HepG2 (cell line): Measurements from ENCODE around the gene HECTD4. TPM values are rescaled to one million over a fixed set of nuclear protein-coding genes. Genes with fewer than 3 reads are reported as not detected.

Experiments used
- ATAC-seq: fragments of 200-7000 bp; cut with Tn5 transposase; 3 replicates; pipeline ENCODE4 v1.9.1; 2020; ENCODE audit warnings: mild to moderate bottlenecking, moderate library complexity
- BruUV-seq: library from RNA; stranded (reverse); fragments of 400-500 nt; replicated peaks from 2 replicates; lab custom pipeline; 2021; lab: Mats Ljungman, UMichigan
- CTCF ChIA-PET: fragments of 300-600 bp; formaldehyde crosslinking; extraction: SDS; loops from one replicate; lab custom pipeline; 2021; ENCODE audit warnings: low total read pairs, inconsistent platforms, low intra/inter-chr PET ratio; lab: Yijun Ruan, JAX
- POLR2A ChIA-PET: fragments of 350-600 bp; sonication (Branson Sonifier 250); formaldehyde crosslinking; loops from one replicate; lab custom pipeline; 2020; ENCODE audit warnings: antibody characterized with exemption, inconsistent platforms; lab: Yijun Ruan, JAX
- DNase-seq: peaks from one replicate; pipeline ENCODE4 v3.0.0-alpha.2; 2015; ENCODE audit warnings: low spot score
- FAIRE-seq: peaks from 3 replicates; lab custom pipeline; 2011; peaks lifted over from hg19 to GRCh38; lab: Jason Lieb, UNC
- H2AFZ ChIP-seq: one replicate; pipeline ENCODE4 v1.6.1; 2011; ENCODE audit warnings: low read length, inconsistent platforms
- H3K27ac ChIP-seq: fragments of 300-600 bp; 3 replicates; pipeline ENCODE4 v1.8.0; 2011; ENCODE audit warnings: mixed run types, mild to moderate bottlenecking, mixed read lengths, low read length, inconsistent platforms; ENCODE audit not compliant: insufficient read depth; ENCODE audit errors: extremely low read length
- H3K27me3 ChIP-seq, 2 experiments: fragments of 200-600 bp in 1 of 2; 2 replicates in 1 of 2; 3 replicates in 1 of 2; pipeline versions ENCODE4 v1.6.0 to v1.8.0; 2011; ENCODE audit warnings: low read length in 2 of 2, mild to moderate bottlenecking in 2 of 2, moderate library complexity in 2 of 2, inconsistent platforms in 1 of 2; ENCODE audit not compliant: insufficient read depth in 2 of 2, control insufficient read depth in 1 of 2
- H3K36me3 ChIP-seq, 2 experiments: fragments of 200-600 bp in 1 of 2; replicated peaks in 1 of 2; 2 replicates in 1 of 2; 3 replicates in 1 of 2; pipeline versions ENCODE4 v1.5.1 to v1.8.0; 2011; ENCODE audit warnings: low read length in 2 of 2, inconsistent platforms in 1 of 2; ENCODE audit not compliant: insufficient read depth in 2 of 2, control insufficient read depth in 1 of 2
- H3K4me1 ChIP-seq: 2 replicates; pipeline ENCODE4 v1.5.1; 2012; ENCODE audit warnings: low read length, inconsistent platforms; ENCODE audit not compliant: insufficient read depth
- H3K4me2 ChIP-seq: 2 replicates; pipeline ENCODE4 v1.6.0; 2011; ENCODE audit warnings: low read depth, low read length, inconsistent platforms
- H3K4me3 ChIP-seq, 3 experiments: fragments of 200-600 bp in 1 of 3; sonication (generic), shearing (Covaris generic) in 1 of 3; replicated peaks in 1 of 3; 2 replicates each; pipeline ENCODE4 v1.5.1; 2011 to 2016; ENCODE audit warnings: low read length in 3 of 3, inconsistent platforms in 2 of 3, low read depth in 2 of 3, mild to moderate bottlenecking in 2 of 3, control low read depth in 1 of 3, mixed read lengths in 1 of 3; ENCODE audit not compliant: insufficient read depth in 1 of 3
- H3K79me2 ChIP-seq: one replicate; pipeline ENCODE4 v1.6.1; 2011; ENCODE audit warnings: low read length, inconsistent platforms; ENCODE audit not compliant: insufficient read depth
- H3K9ac ChIP-seq: 2 replicates; pipeline ENCODE4 v1.6.0; 2011; ENCODE audit warnings: mild to moderate bottlenecking, low read depth, low read length, inconsistent platforms; ENCODE audit not compliant: insufficient read depth
- H3K9me3 ChIP-seq: 2 replicates; pipeline ENCODE4 v1.5.1; 2012; ENCODE audit warnings: mild to moderate bottlenecking, low read length
- H4K20me1 ChIP-seq: 2 replicates; pipeline ENCODE4 v1.6.0; 2011; ENCODE audit warnings: inconsistent platforms, mild to moderate bottlenecking, low read length, moderate library complexity; ENCODE audit not compliant: insufficient read depth
- AHR ChIP-seq: IDR thresholded peaks from 2 replicates; pipeline ENCODE4 v1.6.1; 2018; ENCODE audit warnings: missing genetic modification reagents, missing compliant biosample characterization
- ATF2 ChIP-seq: sonication (generic); formaldehyde crosslinking; IDR thresholded peaks from 2 replicates; pipeline ENCODE4 v1.4.0; 2020; ENCODE audit warnings: missing genetic modification reagents
- CAMTA2 ChIP-seq: sonication (generic); formaldehyde crosslinking; IDR thresholded peaks from 2 replicates; pipeline ENCODE4 v1.4.0; 2020; ENCODE audit warnings: mild to moderate bottlenecking, missing genetic modification reagents, borderline replicate concordance
- MLX ChIP-seq: IDR thresholded peaks from 2 replicates; pipeline ENCODE4 v1.6.1; 2016
- MYPOP ChIP-seq: sonication (generic); formaldehyde crosslinking; IDR thresholded peaks from 2 replicates; pipeline ENCODE4 v1.8.1; 2023; ENCODE audit warnings: mild to moderate bottlenecking, moderate library complexity, missing genetic modification reagents
- NR2F2 ChIP-seq: IDR thresholded peaks from 2 replicates; pipeline ENCODE4 v1.6.1; 2012; ENCODE audit warnings: low read depth, inconsistent platforms, borderline replicate concordance
- PHF8 ChIP-seq: sonication (generic); formaldehyde crosslinking; IDR thresholded peaks from 2 replicates; pipeline ENCODE4 v1.5.0; 2020; ENCODE audit warnings: missing genetic modification reagents
- PRDM4 ChIP-seq: sonication (generic); formaldehyde crosslinking; IDR thresholded peaks from 2 replicates; pipeline ENCODE4 v1.9.0; 2021; ENCODE audit warnings: missing genetic modification reagents, borderline replicate concordance
- ZC3H13 ChIP-seq: sonication (generic); formaldehyde crosslinking; IDR thresholded peaks from 2 replicates; pipeline ENCODE4 v1.8.1; 2023; ENCODE audit warnings: mild to moderate bottlenecking, missing genetic modification reagents, moderate library complexity
- ZFAT ChIP-seq: sonication (generic); formaldehyde crosslinking; conservative IDR thresholded peaks from 2 replicates; pipeline ENCODE4 v1.8.1; 2023; ENCODE audit warnings: missing genetic modification reagents, inconsistent platforms
- ZNF549 ChIP-seq: sonication (generic); formaldehyde crosslinking; IDR thresholded peaks from 2 replicates; pipeline ENCODE4 v1.5.0; 2020; ENCODE audit warnings: missing genetic modification reagents
- ZNF761 ChIP-seq: sonication (generic); formaldehyde crosslinking; conservative IDR thresholded peaks from 2 replicates; pipeline ENCODE4 v1.4.0; 2020; ENCODE audit warnings: mild to moderate bottlenecking, missing genetic modification reagents
- ZNF816 ChIP-seq: sonication (generic); formaldehyde crosslinking; IDR thresholded peaks from 2 replicates; pipeline ENCODE4 v1.8.0; 2022; ENCODE audit warnings: missing genetic modification reagents, mild to moderate bottlenecking, borderline replicate concordance
- WGBS: methylation state at CpG from one replicate; pipeline ENCODE4 v1.1.6; 2017; ENCODE audit warnings: low lambda C conversion rate; 5-methylcytosine and 5-hydroxymethylcytosine counted together
- in situ Hi-C: cut with HindIII; loops from 2 replicates; pipeline ENCODE4 v1.10.0; 2017; ENCODE audit warnings: low pct_unique_long_range_greater_than_20kb; ENCODE audit not compliant: extremely low pct_ligation_motif_present
- intact Hi-C: fragments of 100-400 bp; cut with micrococcal nuclease; formaldehyde crosslinking; loops from one replicate; pipeline ENCODE4 v1.10.0; 2022; ENCODE audit not compliant: unreplicated experiment
- polyA plus RNA-seq, 8 experiments: library from polyadenylated mRNA; depleted of rRNA in 3 of 8; stranded (reverse) in 7 of 8; unstranded in 1 of 8; fragments of >200 nt; fragmentation: Illumina TruSeq in 4 of 8; extraction: Trizol in 4 of 8; gene quantifications; 2 replicates each; pipeline versions ENCODE4 v1.2.1 to v1.2.3, GENCODE V29; 2011 to 2016; ENCODE audit warnings: low read depth in 4 of 8, missing spikeins in 1 of 8, mixed read lengths in 1 of 8; ENCODE audit not compliant: insufficient read depth in 1 of 8
- total RNA-seq, 5 experiments: library from RNA; depleted of rRNA; stranded (reverse); fragments of >200 nt; fragmentation: Illumina TruSeq; extraction: Trizol; gene quantifications; 2 replicates each; pipeline ENCODE4 v1.2.3, GENCODE V29; 2016; ENCODE audit warnings: low read depth in 1 of 5
- TF ChIP-seq, protein P1 (sequence below): sonication (generic); formaldehyde crosslinking; IDR thresholded peaks from 2 replicates; pipeline ENCODE4 v1.5.1; 2020; ENCODE audit warnings: missing genetic modification reagents, mild to moderate bottlenecking, borderline replicate concordance
- TF ChIP-seq, protein P2 (sequence below): IDR thresholded peaks from 2 replicates; pipeline ENCODE4 v1.6.1; 2016; ENCODE audit warnings: low read depth, borderline replicate concordance

Gene HECTD4
- total and polyA plus RNA-seq, 2 of the 13 experiments (the other 11 are each of a cell fraction or from before 2014, with no cell fraction given) = 9.0 to 11.4 TPM

DNA sequence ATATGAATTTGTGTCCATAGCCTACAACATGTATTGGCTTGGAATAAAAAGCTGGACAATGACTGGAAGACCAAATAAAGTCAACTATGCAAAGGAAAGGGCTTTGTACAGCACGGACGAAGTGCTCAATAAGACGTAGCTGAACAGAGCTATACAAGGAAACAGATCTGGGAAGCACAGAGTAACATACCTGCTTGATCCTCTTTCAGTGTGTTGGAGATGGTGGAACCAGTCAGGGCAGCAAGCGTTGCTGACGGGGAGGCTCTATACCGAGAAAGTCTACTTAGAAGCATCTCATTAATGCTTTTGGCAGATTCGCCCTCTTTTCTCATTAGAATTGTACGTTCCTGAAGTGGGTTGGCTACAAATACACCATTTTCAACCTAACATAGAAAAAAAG lies 99.3 kb downstream of the HECTD4 start:
- Histone ChIP-seq H3K27me3 (0 out of 5 replicates have a peak, but pooled peaks cover 0 to 3% of the 10 kb centered on the region in 2 experiments), H3K4me1 (peaks cover 21% of the 10 kb centered on the region), H3K4me2 (no peak overlapping the region), H3K4me3 (no peak overlapping the region), H3K9ac (no peak overlapping the region), H3K27ac (no peak overlapping the region), H2AFZ (no peak overlapping the region), H3K9me3 (no peaks in the 10 kb centered on the region), H4K20me1 (peaks cover 5% of the 10 kb centered on the region; the same call in 1 of the 2 replicates), H3K36me3 (peaks cover 0 to 1% of the 10 kb centered on the region in 2 experiments; a peak in 3 of 5 replicates), H3K79me2 (no peaks in the 10 kb centered on the region)
- ChIA-PET POLR2A (no interaction called here), CTCF (no interaction called here)
- TF ChIP-seq NR2F2 (no peak), ATF2 (no peak), ZC3H13 (CRISPR knock-in tag) (no peak), ZFAT (no peak), MYPOP (CRISPR knock-in tag) (no peak), AHR (no peak), PHF8 (CRISPR knock-in tag) (no peak), CAMTA2 (CRISPR knock-in tag) (no peak), ZNF816 (CRISPR knock-in tag) (no peak), ZNF761 (CRISPR knock-in tag) (no peak), PRDM4 (CRISPR knock-in tag) (no peak), ZNF549 (CRISPR knock-in tag) (no peak), MLX (CRISPR knock-in tag) (no peak)
- TF ChIP-seq, protein P1, sequence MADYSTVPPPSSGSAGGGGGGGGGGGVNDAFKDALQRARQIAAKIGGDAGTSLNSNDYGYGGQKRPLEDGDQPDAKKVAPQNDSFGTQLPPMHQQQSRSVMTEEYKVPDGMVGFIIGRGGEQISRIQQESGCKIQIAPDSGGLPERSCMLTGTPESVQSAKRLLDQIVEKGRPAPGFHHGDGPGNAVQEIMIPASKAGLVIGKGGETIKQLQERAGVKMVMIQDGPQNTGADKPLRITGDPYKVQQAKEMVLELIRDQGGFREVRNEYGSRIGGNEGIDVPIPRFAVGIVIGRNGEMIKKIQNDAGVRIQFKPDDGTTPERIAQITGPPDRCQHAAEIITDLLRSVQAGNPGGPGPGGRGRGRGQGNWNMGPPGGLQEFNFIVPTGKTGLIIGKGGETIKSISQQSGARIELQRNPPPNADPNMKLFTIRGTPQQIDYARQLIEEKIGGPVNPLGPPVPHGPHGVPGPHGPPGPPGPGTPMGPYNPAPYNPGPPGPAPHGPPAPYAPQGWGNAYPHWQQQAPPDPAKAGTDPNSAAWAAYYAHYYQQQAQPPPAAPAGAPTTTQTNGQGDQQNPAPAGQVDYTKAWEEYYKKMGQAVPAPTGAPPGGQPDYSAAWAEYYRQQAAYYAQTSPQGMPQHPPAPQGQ (CRISPR knock-in tag) = no peak
- TF ChIP-seq, protein P2, sequence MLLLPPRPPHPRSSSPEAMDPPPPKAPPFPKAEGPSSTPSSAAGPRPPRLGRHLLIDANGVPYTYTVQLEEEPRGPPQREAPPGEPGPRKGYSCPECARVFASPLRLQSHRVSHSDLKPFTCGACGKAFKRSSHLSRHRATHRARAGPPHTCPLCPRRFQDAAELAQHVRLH (CRISPR knock-in tag) = no peak
- in situ Hi-C loops = no loop called here
- WGBS = over 99% methylated on average over 8 of the region's 8 CpGs
- no peak for ATAC-seq
- no TSS peak for BruUV-seq
- FAIRE-seq = no peak
- intact Hi-C loops = loop anchor here (10.0 kb wide), 1 partner anchor 102 kb away; the partner anchor contains the start of gene HECTD4
- no peak for DNase-seq
